GM12878 (cell line): ENCODE data around the gene FAT4. TPM values are rescaled to one million over a fixed set of nuclear protein-coding genes. Genes with fewer than 3 reads are reported as not detected.

Experiments
- ATAC-seq: fragments of 200-7000 bp; cut with Tn5 transposase; 3 replicates; pipeline ENCODE4 v1.9.1; 2020; ENCODE audit warnings: mild to moderate bottlenecking, moderate library complexity
- BruUV-seq: library from RNA; stranded (reverse); fragments of 400-500 nt; replicated peaks from 2 replicates; lab custom pipeline; 2021; lab: Mats Ljungman, UMichigan
- CTCF ChIA-PET: fragments of 300-600 bp; sonication (Branson Sonifier 250); formaldehyde crosslinking; extraction: SDS; loops from one replicate; lab custom pipeline; 2021; ENCODE audit warnings: inconsistent platforms; lab: Yijun Ruan, JAX
- POLR2A ChIA-PET: fragments of 350-600 bp; formaldehyde crosslinking; extraction: SDS; loops from one replicate; lab custom pipeline; 2021; ENCODE audit warnings: inconsistent platforms; lab: Charles Lee
- RAD21 ChIA-PET: fragments of 300-600 bp; sonication (Branson Sonifier 250); formaldehyde crosslinking; loops from one replicate; lab custom pipeline; 2023; ENCODE audit warnings: antibody characterized with exemption; ENCODE audit not compliant: unreplicated experiment; lab: Charles Lee
- SMC1A ChIA-PET: fragments of 300-600 bp; sonication (Branson Sonifier 250); formaldehyde crosslinking; loops from one replicate; lab custom pipeline; 2023; ENCODE audit not compliant: unreplicated experiment, uncharacterized antibody; lab: Charles Lee
- DNase-seq: peaks from one replicate; pipeline ENCODE4 v3.0.0-alpha.2; 2011; ENCODE audit warnings: low read depth, low spot score
- FAIRE-seq: peaks from 3 replicates; lab custom pipeline; 2011; peaks lifted over from hg19 to GRCh38; lab: Jason Lieb, UNC
- H2AFZ ChIP-seq: 2 replicates; pipeline ENCODE4 v1.6.0; 2011; ENCODE audit warnings: low read depth, low read length, control low read depth; ENCODE audit not compliant: control insufficient read depth
- H3K27ac ChIP-seq: 2 replicates; pipeline ENCODE4 v1.5.1; 2011; ENCODE audit warnings: control low read depth; ENCODE audit not compliant: control insufficient read depth, insufficient read depth
- H3K27me3 ChIP-seq, 2 experiments: replicated peaks in 1 of 2; 2 replicates each; pipeline versions ENCODE4 v1.6.0 to v1.6.1; 2011; ENCODE audit warnings: low read length in 1 of 2; ENCODE audit not compliant: control insufficient read depth in 2 of 2, insufficient read depth in 2 of 2
- H3K36me3 ChIP-seq, 2 experiments: 2 replicates each; pipeline ENCODE4 v1.5.1; 2011; ENCODE audit warnings: low read length in 1 of 2; ENCODE audit not compliant: control insufficient read depth in 2 of 2, insufficient read depth in 2 of 2
- H3K4me1 ChIP-seq: 2 replicates; pipeline ENCODE4 v1.6.1; 2011; ENCODE audit warnings: mild to moderate bottlenecking, low read length, moderate library complexity, mixed read lengths; ENCODE audit not compliant: control insufficient read depth, insufficient read depth
- H3K4me2 ChIP-seq: 2 replicates; pipeline ENCODE4 v1.6.0; 2011; ENCODE audit warnings: control low read depth; ENCODE audit not compliant: control insufficient read depth, insufficient read depth
- H3K4me3 ChIP-seq: fragments of 200-600 bp; sonication (generic); 2 replicates; pipeline ENCODE4 v1.5.1; 2016
- H3K79me2 ChIP-seq: 2 replicates; pipeline ENCODE4 v1.6.0; 2011; ENCODE audit warnings: low read length; ENCODE audit not compliant: control insufficient read depth, insufficient read depth
- H3K9ac ChIP-seq: 2 replicates; pipeline ENCODE4 v1.8.0; 2011; ENCODE audit warnings: low read length, control low read depth, mixed read lengths; ENCODE audit not compliant: control insufficient read depth, insufficient read depth
- H3K9me3 ChIP-seq: replicated peaks from 3 replicates; pipeline ENCODE4 v1.5.1; 2011; ENCODE audit warnings: mild to moderate bottlenecking, low read length; ENCODE audit not compliant: control insufficient read depth, insufficient read depth
- H4K20me1 ChIP-seq: 2 replicates; pipeline ENCODE4 v1.6.0; 2011; ENCODE audit not compliant: control insufficient read depth, insufficient read depth
- IKZF2 ChIP-seq, 2 experiments: fragments of 450-650 bp; IDR thresholded peaks; 2 replicates each; pipeline ENCODE4 v1.6.1; 2017; ENCODE audit warnings: mild to moderate bottlenecking in 2 of 2, moderate library complexity in 2 of 2
- IRF4 ChIP-seq: IDR thresholded peaks from 2 replicates; pipeline ENCODE4 v1.6.1; 2011; ENCODE audit warnings: low read depth, low read length
- MTA3 ChIP-seq: IDR thresholded peaks from 2 replicates; pipeline ENCODE4 v1.6.1; 2012; ENCODE audit warnings: low read length, inconsistent platforms, borderline replicate concordance
- NFXL1 ChIP-seq: fragments of 450-650 bp; IDR thresholded peaks from 2 replicates; pipeline ENCODE4 v1.6.1; 2017; ENCODE audit warnings: antibody characterized with exemption, mild to moderate bottlenecking, borderline replicate concordance
- NR2C2 ChIP-seq: IDR thresholded peaks from 2 replicates; pipeline ENCODE4 v1.6.1; 2011; ENCODE audit warnings: borderline replicate concordance, low read depth; ENCODE audit not compliant: control insufficient read depth, insufficient read length
- RAD51 ChIP-seq: fragments of 450-650 bp; IDR thresholded peaks from 2 replicates; pipeline ENCODE4 v1.6.1; 2016; ENCODE audit warnings: moderate library complexity, mild to moderate bottlenecking, inconsistent platforms
- SMAD1 ChIP-seq: fragments of 450-650 bp; IDR thresholded peaks from 2 replicates; pipeline ENCODE4 v1.6.1; 2018; ENCODE audit warnings: mild to moderate bottlenecking, low read depth; ENCODE audit not compliant: partially characterized antibody
- SMARCA5 ChIP-seq: fragments of 450-650 bp; IDR thresholded peaks from 2 replicates; pipeline ENCODE4 v1.6.1; 2017; ENCODE audit warnings: mild to moderate bottlenecking
- USF2 ChIP-seq: IDR thresholded peaks from 2 replicates; pipeline ENCODE4 v1.6.1; 2011; ENCODE audit warnings: low read depth, low read length, improper control_type of control experiment, borderline replicate concordance
- YY1 ChIP-seq: IDR thresholded peaks from 2 replicates; pipeline ENCODE4 v1.6.1; 2011; ENCODE audit warnings: low read depth, mild to moderate bottlenecking, low read length
- ZBTB33 ChIP-seq: fragments of 450-650 bp; IDR thresholded peaks from 2 replicates; pipeline ENCODE4 v1.6.1; 2017; ENCODE audit warnings: mild to moderate bottlenecking
- ZNF24 ChIP-seq: fragments of 450-650 bp; IDR thresholded peaks from 2 replicates; pipeline ENCODE4 v1.6.1; 2017; ENCODE audit warnings: antibody characterized with exemption, mild to moderate bottlenecking
- WGBS: methylation state at CpG from one replicate; pipeline ENCODE4 v1.1.6; 2016; ENCODE audit warnings: low lambda C conversion rate; ENCODE audit not compliant: insufficient replicate concordance, insufficient coverage; ENCODE audit errors: missing lambda C conversion rate; 5-methylcytosine and 5-hydroxymethylcytosine counted together
- in situ Hi-C: fragments of 300-500 bp; cut with MboI; formaldehyde crosslinking; loops from 9 replicates; pipeline ENCODE4 v1.14.3; 2018; ENCODE audit warnings: mixed read lengths
- intact Hi-C: fragments of 100-400 bp; cut with micrococcal nuclease; formaldehyde crosslinking; loops from one replicate; pipeline ENCODE4 v1.14.2; 2022; ENCODE audit not compliant: unreplicated experiment
- polyA plus RNA-seq, 11 experiments: library from polyadenylated mRNA; depleted of rRNA in 4 of 11; unstranded in 6 of 11; stranded (reverse) in 5 of 11; fragments of >200 nt; fragmentation: Nextera tagmentation in 4 of 11; fragmentation: Illumina TruSeq in 1 of 11; extraction: Ambion mirVana in 4 of 11; extraction: Trizol in 1 of 11; gene quantifications; 1 replicate in 1 of 11; 2 replicates in 10 of 11; pipeline versions ENCODE4 v1.2.1 to v1.2.3, GENCODE V29; 2011 to 2016; ENCODE audit warnings: inconsistent platforms in 2 of 11, missing spikeins in 2 of 11, low read depth in 1 of 11
- total RNA-seq, 4 experiments: library from RNA; depleted of rRNA in 3 of 4; stranded (reverse); fragments of >200 nt in 3 of 4; fragmentation: Illumina TruSeq in 1 of 4; extraction: Trizol in 1 of 4; gene quantifications; 2 replicates each; pipeline versions ENCODE4 v1.2.1 to v1.2.3, GENCODE V29; 2013 to 2021
- TF ChIP-seq, protein P1 (sequence below): IDR thresholded peaks from 2 replicates; pipeline ENCODE4 v1.6.1; 2012; ENCODE audit warnings: low read depth, low read length, improper control_type of control experiment
- TF ChIP-seq, protein P2 (sequence below): IDR thresholded peaks from 2 replicates; pipeline ENCODE4 v1.6.1; 2012; ENCODE audit warnings: low read length, inconsistent platforms

FAT4 gene
- total and polyA plus RNA-seq, 10 of the 15 experiments (the other 5 are each of a cell fraction or from before 2014, with no cell fraction given) = 0.03 TPM; not detected in 9

GRCh38 chr4:125268068-125268755 lies 46.5 kb upstream of the FAT4 start:
- in situ Hi-C loops (no loop called here), intact Hi-C loops (no loop called here)
- H2AFZ ChIP-seq = no peak overlapping the region
- no peak for FAIRE-seq
- H3K4me1 ChIP-seq = no peaks in the 10 kb centered on the region
- H4K20me1 ChIP-seq = no peaks in the 10 kb centered on the region
- H3K9ac ChIP-seq = no peak overlapping the region
- no peak overlapping the region for H3K27ac ChIP-seq
- BruUV-seq = no TSS peak
- H3K79me2 ChIP-seq = no peaks in the 10 kb centered on the region
- ChIA-PET RAD21 (no interaction called here), CTCF (no interaction called here), SMC1A (no interaction called here), POLR2A (no interaction called here)
- no peak overlapping the region for H3K4me3 ChIP-seq
- no peak for DNase-seq
- no peak for ATAC-seq
- no peaks in the 10 kb centered on the region for H3K9me3 ChIP-seq
- WGBS = 9% methylated on average over 5 of the region's 5 CpGs
- no peak overlapping the region for H3K4me2 ChIP-seq
- no peaks in the 10 kb centered on the region for H3K27me3 ChIP-seq
- TF ChIP-seq SMARCA5 (no peak), ZNF24 (no peak)
- TF ChIP-seq, protein P1, sequence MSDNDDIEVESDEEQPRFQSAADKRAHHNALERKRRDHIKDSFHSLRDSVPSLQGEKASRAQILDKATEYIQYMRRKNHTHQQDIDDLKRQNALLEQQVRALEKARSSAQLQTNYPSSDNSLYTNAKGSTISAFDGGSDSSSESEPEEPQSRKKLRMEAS = no peak
- no peaks in the 10 kb centered on the region for H3K36me3 ChIP-seq

DNA sequence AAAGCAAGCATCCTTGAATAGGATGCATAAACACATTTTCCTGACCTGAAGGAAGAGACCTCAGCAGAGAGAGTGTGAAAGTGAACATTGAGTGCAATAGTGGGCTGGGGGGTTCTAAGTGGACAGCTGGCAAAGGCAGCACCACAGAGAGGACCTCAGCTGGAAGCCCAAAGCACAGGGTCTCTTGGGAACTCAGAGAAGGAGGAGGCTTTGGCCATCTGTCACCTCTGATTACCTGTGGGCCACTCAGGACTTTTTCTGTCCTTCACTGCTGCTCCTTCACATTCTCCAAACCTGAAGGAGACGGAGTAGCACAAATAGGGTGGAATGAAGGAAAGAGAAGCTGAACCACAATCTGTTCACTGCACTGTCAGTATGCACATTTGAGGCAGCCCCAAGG lies 37.9 kb upstream of the FAT4 start:
- ChIA-PET CTCF (no interaction called here), POLR2A (no interaction called here), SMC1A (interaction anchor here (0.6 to 1.6 kb wide), 2 partner anchors 10 to 943 kb away, joined by 3 to 5 read pairs; no protein-coding TSS in a partner anchor), RAD21 (no interaction called here)
- no peak overlapping the region for H2AFZ ChIP-seq
- intact Hi-C loops = no loop called here
- H3K4me1 ChIP-seq = no peaks in the 10 kb centered on the region
- no peak for ATAC-seq
- WGBS = 0% methylated on average over 1 of the region's 1 CpG
- no peaks in the 10 kb centered on the region for H3K9me3 ChIP-seq
- no peak for DNase-seq
- no peaks in the 10 kb centered on the region for H3K79me2 ChIP-seq
- no peaks in the 10 kb centered on the region for H4K20me1 ChIP-seq
- H3K27ac ChIP-seq = no peak overlapping the region
- no peak overlapping the region for H3K4me3 ChIP-seq
- no TSS peak for BruUV-seq
- in situ Hi-C loops = loop anchor here (25.0 kb wide), 1 partner anchor 940 kb away; no protein-coding TSS in a partner anchor
- H3K36me3 ChIP-seq = no peaks in the 10 kb centered on the region
- H3K9ac ChIP-seq = no peak overlapping the region
- H3K27me3 ChIP-seq = no peaks in the 10 kb centered on the region; a peak in 1 of 4 replicates
- H3K4me2 ChIP-seq = no peak overlapping the region
- no peak for FAIRE-seq
- no peak for TF ChIP-seq YY1
- TF ChIP-seq, protein P2, sequence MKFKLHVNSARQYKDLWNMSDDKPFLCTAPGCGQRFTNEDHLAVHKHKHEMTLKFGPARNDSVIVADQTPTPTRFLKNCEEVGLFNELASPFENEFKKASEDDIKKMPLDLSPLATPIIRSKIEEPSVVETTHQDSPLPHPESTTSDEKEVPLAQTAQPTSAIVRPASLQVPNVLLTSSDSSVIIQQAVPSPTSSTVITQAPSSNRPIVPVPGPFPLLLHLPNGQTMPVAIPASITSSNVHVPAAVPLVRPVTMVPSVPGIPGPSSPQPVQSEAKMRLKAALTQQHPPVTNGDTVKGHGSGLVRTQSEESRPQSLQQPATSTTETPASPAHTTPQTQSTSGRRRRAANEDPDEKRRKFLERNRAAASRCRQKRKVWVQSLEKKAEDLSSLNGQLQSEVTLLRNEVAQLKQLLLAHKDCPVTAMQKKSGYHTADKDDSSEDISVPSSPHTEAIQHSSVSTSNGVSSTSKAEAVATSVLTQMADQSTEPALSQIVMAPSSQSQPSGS = no peak
- no peak for TF ChIP-seq NFXL1
- no peak for TF ChIP-seq RAD51
- TF ChIP-seq MTA3 = no peak
- TF ChIP-seq NR2C2 = no peak
- TF ChIP-seq IKZF2 (IDR thresholded peaks at IDR 0.05) = no peak
- TF ChIP-seq SMAD1 = no peak
- no peak for TF ChIP-seq ZBTB33
- TF ChIP-seq USF2 = no peak
- TF ChIP-seq IRF4 = no peak
